Upper lobe of right lung (tissue), 1 donor: ENCODE data around the gene IRAK3. TPM values are rescaled to one million over a fixed set of nuclear protein-coding genes. Genes with fewer than 3 reads are reported as not detected.

Source experiments
- ATAC-seq: fragments of 200-7000 bp; cut with Tn5 transposase; one replicate; pipeline ENCODE4 v1.9.1; 2020; ENCODE audit warnings: mild to moderate bottlenecking, moderate library complexity
- DNase-seq: peaks from one replicate; pipeline ENCODE4 v3.0.0-alpha.2; 2020
- H3K27ac ChIP-seq: fragments of 200-600 bp; one replicate; pipeline ENCODE4 v1.8.0; 2022
- H3K27me3 ChIP-seq: fragments of 200-600 bp; one replicate; pipeline ENCODE4 v1.8.0; 2022; ENCODE audit warnings: mild to moderate bottlenecking
- H3K36me3 ChIP-seq: fragments of 200-600 bp; one replicate; pipeline ENCODE4 v1.8.0; 2022
- H3K4me1 ChIP-seq: fragments of 200-600 bp; one replicate; pipeline ENCODE4 v1.8.0; 2022
- H3K4me3 ChIP-seq: fragments of 200-600 bp; one replicate; pipeline ENCODE4 v1.8.0; 2022; ENCODE audit warnings: mild to moderate bottlenecking
- H3K9me3 ChIP-seq: fragments of 200-600 bp; one replicate; pipeline ENCODE4 v1.8.0; 2022
- intact Hi-C: fragments of 100-400 bp; cut with DNase I; formaldehyde crosslinking; loops from one replicate; pipeline ENCODE4 v1.11.0; 2022
- total RNA-seq: library from RNA; stranded (reverse); fragmentation: NEBNext Ultra II Directional; extraction: Animal tissue kit (Norgen Biotek cat#: 25700); gene quantifications from one replicate; pipeline ENCODE4 v1.2.1, GENCODE V29; 2021
- TF ChIP-seq, protein P1 (sequence below): fragments of 200-600 bp; IDR thresholded peaks from one replicate; pipeline ENCODE4 v1.8.0; 2022; ENCODE audit warnings: antibody characterized with exemption
- donor health status: DM: no; HTN: yes; CAD: no; lungs with severe emphysema.

Gene IRAK3
- total RNA-seq, 1 donor from 2014 or later: 44.6 TPM

DNA sequence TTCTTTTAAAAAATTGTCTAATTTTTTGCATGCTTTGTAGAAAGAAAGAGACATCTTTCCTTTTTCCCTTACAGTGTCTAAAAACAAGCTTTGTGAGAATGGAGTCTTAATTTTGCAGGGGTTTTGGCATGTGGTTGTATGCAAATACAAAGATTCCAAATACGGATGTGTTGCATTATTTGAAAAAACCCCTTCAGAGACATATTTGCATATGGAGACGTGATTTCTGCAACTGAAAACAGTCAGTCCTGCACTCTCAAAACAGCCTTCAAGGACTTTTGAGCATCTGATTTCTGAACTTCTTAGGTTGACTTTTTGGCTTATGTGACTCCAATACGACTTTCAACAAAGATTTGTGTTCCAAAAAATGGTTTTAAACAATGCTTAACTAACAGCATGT is 7.8 kb downstream of the IRAK3 start:
- H3K27ac ChIP-seq: no peak overlapping the region
- DNase-seq (no peak), ATAC-seq (peak; percentile 53)
- H3K9me3 ChIP-seq: no peaks in the 10 kb centered on the region
- H3K27me3 ChIP-seq: no peaks in the 10 kb centered on the region
- H3K4me3 ChIP-seq: no peak overlapping the region
- H3K36me3 ChIP-seq: no peaks in the 10 kb centered on the region
- TF ChIP-seq, protein P1, sequence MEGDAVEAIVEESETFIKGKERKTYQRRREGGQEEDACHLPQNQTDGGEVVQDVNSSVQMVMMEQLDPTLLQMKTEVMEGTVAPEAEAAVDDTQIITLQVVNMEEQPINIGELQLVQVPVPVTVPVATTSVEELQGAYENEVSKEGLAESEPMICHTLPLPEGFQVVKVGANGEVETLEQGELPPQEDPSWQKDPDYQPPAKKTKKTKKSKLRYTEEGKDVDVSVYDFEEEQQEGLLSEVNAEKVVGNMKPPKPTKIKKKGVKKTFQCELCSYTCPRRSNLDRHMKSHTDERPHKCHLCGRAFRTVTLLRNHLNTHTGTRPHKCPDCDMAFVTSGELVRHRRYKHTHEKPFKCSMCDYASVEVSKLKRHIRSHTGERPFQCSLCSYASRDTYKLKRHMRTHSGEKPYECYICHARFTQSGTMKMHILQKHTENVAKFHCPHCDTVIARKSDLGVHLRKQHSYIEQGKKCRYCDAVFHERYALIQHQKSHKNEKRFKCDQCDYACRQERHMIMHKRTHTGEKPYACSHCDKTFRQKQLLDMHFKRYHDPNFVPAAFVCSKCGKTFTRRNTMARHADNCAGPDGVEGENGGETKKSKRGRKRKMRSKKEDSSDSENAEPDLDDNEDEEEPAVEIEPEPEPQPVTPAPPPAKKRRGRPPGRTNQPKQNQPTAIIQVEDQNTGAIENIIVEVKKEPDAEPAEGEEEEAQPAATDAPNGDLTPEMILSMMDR: no peak
- H3K4me1 ChIP-seq: peaks cover 40% of the 10 kb centered on the region
- intact Hi-C loops: no loop called here

- TF ChIP-seq, protein P1: no peak
- H3K27ac ChIP-seq: no peak overlapping the region
- ATAC-seq: no peak
- H3K27me3 ChIP-seq: no peaks in the 10 kb centered on the region
- no peak for DNase-seq
- H3K4me1 ChIP-seq: peaks cover 39% of the 10 kb centered on the region
- intact Hi-C loops: no loop called here
- H3K9me3 ChIP-seq: no peaks in the 10 kb centered on the region
- no peak overlapping the region for H3K4me3 ChIP-seq
- H3K36me3 ChIP-seq: no peaks in the 10 kb centered on the region
These were observed 8.5 kb downstream of the IRAK3 start for GRCh38 chr12:66197495-66197921.

- TF ChIP-seq, protein P1: no peak
- H3K9me3 ChIP-seq: no peaks in the 10 kb centered on the region
- H3K4me1 ChIP-seq: peaks cover 39% of the 10 kb centered on the region
- H3K36me3 ChIP-seq: no peaks in the 10 kb centered on the region
- no peaks in the 10 kb centered on the region for H3K27me3 ChIP-seq
- DNase-seq: no peak
- H3K4me3 ChIP-seq: no peak overlapping the region
- intact Hi-C loops: no loop called here
- H3K27ac ChIP-seq: no peak overlapping the region
- no peak for ATAC-seq
These were observed 10.1 kb downstream of the IRAK3 start for GRCh38 chr12:66199141-66199540.

DNA sequence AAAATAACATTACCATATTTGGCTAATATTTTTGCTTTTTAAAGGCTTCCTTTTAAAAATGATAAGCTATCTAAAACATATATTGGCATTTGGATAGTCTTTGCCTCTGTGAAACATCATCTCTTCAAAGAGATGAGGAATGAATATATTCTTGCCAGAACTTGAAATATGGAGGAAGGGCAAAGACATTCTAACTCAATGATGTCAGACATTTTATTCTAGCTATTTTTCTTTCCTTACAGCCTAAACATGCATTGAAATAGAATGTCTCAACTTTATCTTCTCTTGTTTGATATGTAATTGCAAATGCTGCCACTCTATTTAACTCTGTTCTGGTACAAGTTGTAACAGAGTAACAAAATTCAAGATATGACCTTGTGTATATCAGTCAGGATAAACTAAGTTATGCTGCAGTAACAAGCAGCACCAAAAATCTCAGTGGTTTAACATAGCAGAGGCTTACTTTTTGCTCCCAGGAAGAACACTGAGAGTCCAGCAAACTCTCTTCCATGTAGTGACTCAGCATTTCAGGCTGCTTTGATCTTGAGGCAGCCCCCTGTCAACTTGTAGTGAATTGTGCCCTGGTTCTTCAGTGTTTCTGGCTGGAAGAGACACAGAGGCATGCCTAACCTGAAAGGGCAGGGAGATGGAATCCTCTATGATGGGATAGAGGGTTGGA is 11.0 kb downstream of the IRAK3 start:
- Histone ChIP-seq H3K27me3 (no peaks in the 10 kb centered on the region), H3K4me1 (peaks cover 37% of the 10 kb centered on the region), H3K36me3 (peaks cover 3% of the 10 kb centered on the region), H3K4me3 (no peak overlapping the region), H3K9me3 (no peaks in the 10 kb centered on the region), H3K27ac (no peak overlapping the region)
- ATAC-seq: no peak
- TF ChIP-seq, protein P1: no peak
- DNase-seq: no peak
- intact Hi-C loops: no loop called here

GRCh38 chr12:66203820-66204219 is 14.8 kb downstream of the IRAK3 start:
- Histone ChIP-seq H3K9me3 (no peaks in the 10 kb centered on the region), H3K36me3 (peaks cover 7% of the 10 kb centered on the region), H3K27me3 (no peaks in the 10 kb centered on the region), H3K4me1 (peaks cover 9% of the 10 kb centered on the region), H3K4me3 (no peak overlapping the region), H3K27ac (no peak overlapping the region)
- DNase-seq: no peak
- intact Hi-C loops: no loop called here
- TF ChIP-seq, protein P1: no peak
- ATAC-seq: no peak

DNA sequence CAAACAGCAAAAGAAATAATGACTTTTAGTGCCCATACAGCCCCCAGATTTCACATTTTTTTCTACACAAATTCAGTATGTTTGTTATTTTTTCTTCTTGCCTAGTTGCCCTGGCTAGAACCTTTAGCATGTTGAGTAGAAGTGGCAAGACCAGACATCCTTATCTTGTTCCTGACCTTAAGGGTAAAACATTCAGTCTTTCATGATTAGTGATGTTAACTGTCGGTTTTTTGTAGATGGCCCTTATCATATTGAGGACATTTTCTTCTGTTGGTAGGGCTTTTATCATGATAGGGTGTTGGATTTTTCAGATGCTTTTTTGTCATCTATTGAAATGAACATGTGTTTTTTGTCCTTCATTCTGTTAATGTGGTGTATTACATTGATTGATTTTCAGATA is 17.1 kb downstream of the IRAK3 start:
- Histone ChIP-seq H3K27me3 (no peaks in the 10 kb centered on the region), H3K27ac (no peak overlapping the region), H3K4me1 (no peaks in the 10 kb centered on the region), H3K4me3 (no peak overlapping the region), H3K9me3 (no peaks in the 10 kb centered on the region), H3K36me3 (peaks cover 15% of the 10 kb centered on the region)
- DNase-seq (no peak), ATAC-seq (no peak)
- TF ChIP-seq, protein P1: no peak
- intact Hi-C loops: no loop called here
